GM04504 (cell line): Measurements from ENCODE around the gene PDE1C.
"Not testable (repeated sequence)": the region's sequence is repeated elsewhere in the genome, so short reads cannot be mapped to it uniquely, and the experiment has no call there.

ENCODE experiments used
- DNase-seq: peaks from one replicate; pipeline ENCODE4 v3.0.0-alpha.2; 2012; ENCODE audit warnings: low read depth

The PDE1C gene

GRCh38 chr7:32070406-32071360 lies at the start of gene PDE1C:
PDE1C (minus strand) TSS chr7:32070407.
- no peak for DNase-seq

GRCh38 chr7:32119790-32120196 lies 49.6 kb upstream of the PDE1C start:
- no peak for DNase-seq

GRCh38 chr7:32117837-32118236 lies 47.6 kb upstream of the PDE1C start:
- no peak for DNase-seq

- no peak for DNase-seq
These were observed 46.2 kb upstream of the PDE1C start for GRCh38 chr7:32116436-32116835.

- peak; percentile 20 for DNase-seq
These were observed 45.6 kb upstream of the PDE1C start for GRCh38 chr7:32115831-32116230.

- no peak for DNase-seq
These were observed 38.4 kb upstream of the PDE1C start for GRCh38 chr7:32108651-32109050.

GRCh38 chr7:32104766-32105165 lies 34.6 kb upstream of the PDE1C start:
- DNase-seq: no peak

- no peak for DNase-seq
These were observed 33.2 kb upstream of the PDE1C start for GRCh38 chr7:32103361-32103760.

- DNase-seq: no peak
These were observed 32.2 kb upstream of the PDE1C start for GRCh38 chr7:32102432-32102873.

- no peak for DNase-seq
These were observed 30.2 kb upstream of the PDE1C start for GRCh38 chr7:32100407-32100907.

- DNase-seq: no peak
These were observed 24.3 kb upstream of the PDE1C start for GRCh38 chr7:32094516-32094915.

GRCh38 chr7:32093415-32094408 lies 23.5 kb upstream of the PDE1C start:
- DNase-seq: peak; percentile 71

- DNase-seq: no peak
These were observed 22.1 kb upstream of the PDE1C start for GRCh38 chr7:32092346-32092745.

GRCh38 chr7:32091608-32092210 lies 21.5 kb upstream of the PDE1C start:
- no peak for DNase-seq

GRCh38 chr7:32089678-32090077 lies 19.5 kb upstream of the PDE1C start:
- DNase-seq: no peak

- DNase-seq: no peak
These were observed 19.0 kb upstream of the PDE1C start for GRCh38 chr7:32089256-32089655.

- DNase-seq: no peak
These were observed 18.3 kb upstream of the PDE1C start for GRCh38 chr7:32088451-32088881.

GRCh38 chr7:32079510-32079909 lies 9.3 kb upstream of the PDE1C start:
- no peak for DNase-seq

- DNase-seq: no peak
These were observed 8.6 kb upstream of the PDE1C start for GRCh38 chr7:32078824-32079223.

- no peak for DNase-seq
These were observed 7.6 kb upstream of the PDE1C start for GRCh38 chr7:32077806-32078205.

- DNase-seq: not testable (repeated sequence)
These were observed 6.6 kb upstream of the PDE1C start for GRCh38 chr7:32076802-32077201.

- no peak for DNase-seq
These were observed 5.4 kb upstream of the PDE1C start for GRCh38 chr7:32075612-32076011.
